GM18526 (cell line): ENCODE results near the gene RNF215.

ENCODE experiments used
- POLR2A ChIP-seq: IDR thresholded peaks from 3 replicates; pipeline ENCODE4 v1.6.1; 2011; ENCODE audit not compliant: insufficient read length; ENCODE audit errors: extremely low read depth

RNF215 gene

GRCh38 chr22:30337461-30337778 lies 49.8 kb downstream of the RNF215 start:
- TF ChIP-seq POLR2A: no peak

GRCh38 chr22:30336752-30337460 lies 50.3 kb downstream of the RNF215 start:
- no peak for TF ChIP-seq POLR2A

GRCh38 chr22:30335236-30335635 lies 52.0 kb downstream of the RNF215 start:
- no peak for TF ChIP-seq POLR2A

GRCh38 chr22:30334646-30335045 lies 52.6 kb downstream of the RNF215 start:
- no peak for TF ChIP-seq POLR2A

- no peak for TF ChIP-seq POLR2A
Measured at GRCh38 chr22:30333707-30334087, 53.5 kb downstream of the RNF215 start.

GRCh38 chr22:30332994-30333706 lies 54.1 kb downstream of the RNF215 start:
- no peak for TF ChIP-seq POLR2A

- TF ChIP-seq POLR2A: no peak
Measured at GRCh38 chr22:30332551-30332950, 54.7 kb downstream of the RNF215 start.
